HFFc6 (cell line): ENCODE data around the gene NES. TPM values are rescaled to one million over a fixed set of nuclear protein-coding genes. Genes with fewer than 3 reads are reported as not detected.

Source experiments
- DNase-seq: peaks from one replicate; pipeline ENCODE4 v3.0.0-alpha.2; 2018
- H3K27ac Mint-ChIP-seq: 2 replicates; pipeline ENCODE4 v1.8.0; 2020; ENCODE audit warnings: mild to moderate bottlenecking, mixed read lengths
- H3K27me3 Mint-ChIP-seq: 2 replicates; pipeline ENCODE4 v1.8.0; 2021; ENCODE audit warnings: mild to moderate bottlenecking, moderate library complexity, mixed read lengths; ENCODE audit not compliant: insufficient read depth
- H3K36me3 Mint-ChIP-seq: 2 replicates; pipeline ENCODE4 v1.8.0; 2021; ENCODE audit warnings: low read depth, mixed read lengths
- H3K4me1 Mint-ChIP-seq: 2 replicates; pipeline ENCODE4 v1.8.0; 2020; ENCODE audit warnings: low read depth, mixed read lengths
- H3K4me3 Mint-ChIP-seq: 2 replicates; pipeline ENCODE4 v1.8.0; 2020; ENCODE audit warnings: mild to moderate bottlenecking, moderate library complexity, mixed read lengths
- H3K9me3 Mint-ChIP-seq: 2 replicates; pipeline ENCODE4 v1.8.0; 2020; ENCODE audit warnings: mild to moderate bottlenecking, mixed read lengths
- total RNA-seq, 6 experiments: library from RNA; stranded (reverse); fragmentation: NEBNext Ultra II Directional; extraction: Animal tissue kit (Norgen Biotek cat#: 25700); gene quantifications; 2 replicates in 1 of 6; 3 replicates in 5 of 6; pipeline ENCODE4 v1.2.3, GENCODE V29; 2021
- TF ChIP-seq, protein P1 (sequence below): fragments of 200-600 bp; sonication (generic); IDR thresholded peaks from 2 replicates; pipeline ENCODE4 v1.5.0; 2021; ENCODE audit warnings: antibody characterized with exemption, mild to moderate bottlenecking

Gene NES
- total RNA-seq, 6 experiments from 2014 or later: 106 to 126 (median 116) TPM

DNA sequence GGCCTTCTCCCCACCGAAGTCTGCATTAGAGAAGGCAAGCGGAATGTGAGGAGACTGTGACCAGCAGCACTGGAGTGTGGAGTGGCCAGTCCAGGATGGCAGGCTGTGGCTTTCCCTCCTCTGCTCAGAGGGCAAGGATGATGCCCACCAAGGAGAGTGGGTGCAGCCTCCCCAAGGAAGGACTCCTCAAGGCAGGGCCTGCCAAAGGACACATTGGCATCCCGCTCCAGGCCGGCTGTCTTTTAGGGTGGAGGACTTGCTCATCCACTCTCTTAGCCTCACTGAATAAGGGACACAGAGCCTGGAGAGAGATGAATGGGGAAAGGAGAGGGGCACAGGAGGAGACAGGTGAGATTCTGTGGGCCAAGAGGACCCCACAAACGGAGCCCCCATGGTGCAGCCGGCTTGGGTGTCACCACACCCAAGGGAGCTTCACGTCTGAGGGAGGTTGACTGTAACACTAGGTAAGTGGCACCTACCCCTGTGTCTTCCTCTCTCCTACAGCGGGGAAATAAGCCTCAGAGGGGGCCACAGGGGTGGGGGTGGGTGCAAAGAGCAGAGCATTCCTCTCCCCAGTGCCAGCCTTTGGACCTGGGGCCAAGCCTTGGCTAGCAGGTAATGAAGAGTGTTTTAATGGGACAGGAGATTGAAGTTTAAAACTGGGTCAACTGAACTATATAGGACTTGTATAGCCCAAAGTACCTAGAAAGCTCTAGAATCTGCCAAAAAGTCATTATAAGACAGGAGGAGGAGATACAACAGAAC lies 4.2 kb upstream of the NES start:
- H3K36me3 Mint-ChIP-seq: no peaks in the 10 kb centered on the region
- H3K4me1 Mint-ChIP-seq: peaks cover 35% of the 10 kb centered on the region
- peaks cover 1% of the 10 kb centered on the region for H3K27me3 Mint-ChIP-seq
- no peak for DNase-seq
- no peak overlapping the region for H3K27ac Mint-ChIP-seq
- TF ChIP-seq, protein P1, sequence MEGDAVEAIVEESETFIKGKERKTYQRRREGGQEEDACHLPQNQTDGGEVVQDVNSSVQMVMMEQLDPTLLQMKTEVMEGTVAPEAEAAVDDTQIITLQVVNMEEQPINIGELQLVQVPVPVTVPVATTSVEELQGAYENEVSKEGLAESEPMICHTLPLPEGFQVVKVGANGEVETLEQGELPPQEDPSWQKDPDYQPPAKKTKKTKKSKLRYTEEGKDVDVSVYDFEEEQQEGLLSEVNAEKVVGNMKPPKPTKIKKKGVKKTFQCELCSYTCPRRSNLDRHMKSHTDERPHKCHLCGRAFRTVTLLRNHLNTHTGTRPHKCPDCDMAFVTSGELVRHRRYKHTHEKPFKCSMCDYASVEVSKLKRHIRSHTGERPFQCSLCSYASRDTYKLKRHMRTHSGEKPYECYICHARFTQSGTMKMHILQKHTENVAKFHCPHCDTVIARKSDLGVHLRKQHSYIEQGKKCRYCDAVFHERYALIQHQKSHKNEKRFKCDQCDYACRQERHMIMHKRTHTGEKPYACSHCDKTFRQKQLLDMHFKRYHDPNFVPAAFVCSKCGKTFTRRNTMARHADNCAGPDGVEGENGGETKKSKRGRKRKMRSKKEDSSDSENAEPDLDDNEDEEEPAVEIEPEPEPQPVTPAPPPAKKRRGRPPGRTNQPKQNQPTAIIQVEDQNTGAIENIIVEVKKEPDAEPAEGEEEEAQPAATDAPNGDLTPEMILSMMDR: no peak
- H3K4me3 Mint-ChIP-seq: no peak overlapping the region
- no peaks in the 10 kb centered on the region for H3K9me3 Mint-ChIP-seq

DNA sequence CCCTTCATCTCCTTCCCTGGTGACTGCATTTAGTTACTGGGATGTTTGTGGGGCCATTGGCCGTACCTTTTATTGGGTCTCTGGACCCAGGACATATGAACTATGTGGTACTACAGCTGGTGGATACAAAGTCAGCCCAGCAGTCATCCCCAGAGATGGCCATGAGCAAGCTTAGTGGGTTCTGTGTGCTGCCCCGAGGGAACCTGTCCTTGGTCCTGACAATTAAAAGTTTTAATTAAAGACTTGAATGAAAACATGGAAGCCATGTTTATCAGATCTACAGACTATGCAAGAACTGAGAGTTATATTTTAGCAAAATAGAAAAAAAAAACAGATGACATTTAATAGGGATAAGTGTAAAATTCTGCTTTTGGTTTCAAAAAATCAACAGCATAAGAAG lies 2.8 kb upstream of the NES start:
- no peaks in the 10 kb centered on the region for H3K9me3 Mint-ChIP-seq
- TF ChIP-seq, protein P1: no peak
- no peak overlapping the region for H3K4me3 Mint-ChIP-seq
- DNase-seq: no peak
- H3K4me1 Mint-ChIP-seq: peaks cover 43% of the 10 kb centered on the region
- peaks cover 4% of the 10 kb centered on the region; the same call in 1 of the 2 replicates for H3K36me3 Mint-ChIP-seq
- H3K27me3 Mint-ChIP-seq: peaks cover 1% of the 10 kb centered on the region
- no peak overlapping the region for H3K27ac Mint-ChIP-seq

DNA sequence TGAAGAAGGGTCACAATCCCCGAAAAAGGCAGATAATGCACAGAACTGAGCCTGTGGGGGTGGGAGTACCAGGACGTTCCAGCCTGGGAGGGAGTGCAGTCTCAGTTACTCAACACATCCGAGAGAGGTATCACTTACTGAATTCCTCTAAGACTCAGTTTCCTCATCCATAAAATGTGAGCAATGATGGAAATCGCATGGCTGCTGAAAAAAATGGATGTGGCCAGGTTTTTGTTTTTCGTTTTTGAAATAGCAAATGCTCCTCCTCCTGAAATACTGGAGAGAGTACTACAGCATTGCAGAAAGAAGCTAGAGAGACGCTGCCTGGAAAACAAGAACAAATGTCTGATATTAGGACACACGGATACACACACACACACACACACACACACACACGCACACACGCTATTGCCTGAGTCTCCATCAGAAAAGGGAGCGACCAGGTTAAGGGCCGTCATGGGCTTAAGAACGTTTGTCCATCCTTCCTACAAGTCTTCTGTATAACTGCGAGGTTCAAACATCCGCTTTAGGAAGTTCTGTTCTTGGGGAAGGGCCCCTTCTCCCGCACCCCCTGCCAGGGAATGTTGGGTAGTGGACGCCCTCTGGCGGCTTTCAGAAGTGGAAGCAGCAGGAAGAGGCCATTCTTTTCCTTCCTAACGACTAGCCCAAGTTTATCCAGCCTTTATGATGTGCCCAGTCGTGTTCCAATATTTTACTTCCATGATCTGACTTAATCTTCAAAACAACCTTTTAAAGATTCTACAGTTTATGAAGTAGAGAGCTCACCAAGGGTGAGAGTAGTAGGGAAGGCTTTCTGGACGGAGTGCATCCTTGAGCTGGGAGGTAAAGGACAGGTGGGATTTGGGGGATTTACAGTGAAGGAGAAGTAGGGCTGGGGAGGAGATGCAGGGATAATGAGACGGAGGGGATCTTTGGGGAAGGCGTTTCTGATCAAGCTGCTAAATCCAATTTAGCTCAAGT lies 699 bp upstream of the NES start:
- TF ChIP-seq, protein P1: peak; percentile 90
- H3K27me3 Mint-ChIP-seq: peaks cover 1% of the 10 kb centered on the region

DNA sequence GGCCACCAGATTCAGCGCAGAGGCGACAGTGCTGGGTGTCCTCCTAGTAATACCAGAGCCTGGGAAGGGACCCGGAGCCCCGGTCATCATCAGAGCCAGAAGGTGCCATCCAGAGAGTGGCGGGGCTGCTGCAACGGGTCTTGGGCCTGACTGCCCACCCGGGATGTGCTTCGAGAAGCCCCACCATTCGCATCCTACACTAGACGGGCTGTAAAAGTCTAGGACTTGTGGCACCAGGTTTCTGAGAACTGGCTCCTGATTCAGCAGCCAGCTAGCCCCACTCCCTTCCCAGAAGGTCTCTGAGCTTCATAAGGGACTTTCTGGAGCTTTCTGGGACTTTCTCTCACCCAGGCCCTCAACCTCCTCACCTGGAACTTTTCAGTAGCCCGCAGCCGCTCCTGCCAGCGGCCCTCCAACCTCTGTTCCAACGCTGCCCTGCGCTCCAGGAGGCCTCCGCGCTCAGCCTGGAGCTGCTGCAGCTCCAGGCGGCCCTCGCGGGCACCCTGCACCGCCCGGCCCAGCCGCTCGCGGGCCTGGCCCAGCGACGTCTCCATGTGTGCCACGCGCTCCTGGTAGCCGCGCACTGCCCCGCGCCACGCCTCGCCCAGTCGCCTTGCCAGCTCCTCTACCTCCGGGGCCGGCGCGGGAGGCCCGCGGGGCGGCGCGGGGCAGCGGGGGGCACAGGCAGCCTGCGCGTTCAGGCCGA lies 940 bp downstream of the NES start:
- DNase-seq: no peak
- Mint-ChIP-seq H3K27me3 (peaks cover 1% of the 10 kb centered on the region), H3K9me3 (no peaks in the 10 kb centered on the region), H3K27ac (peak overlapping the region; percentile 72), H3K4me1 (peaks cover 46% of the 10 kb centered on the region), H3K36me3 (peaks cover 23% of the 10 kb centered on the region), H3K4me3 (peak overlapping the region; percentile 88)
- TF ChIP-seq, protein P1: no peak

More for the DNA sequence above, 699 bp upstream of the NES start:
- peak overlapping the region; percentile 84 for H3K4me3 Mint-ChIP-seq
- H3K9me3 Mint-ChIP-seq: no peaks in the 10 kb centered on the region
- peak overlapping the region; percentile 58 for H3K27ac Mint-ChIP-seq
- peaks cover 44% of the 10 kb centered on the region for H3K4me1 Mint-ChIP-seq
- peak; percentile 69 for DNase-seq
- peaks cover 15% of the 10 kb centered on the region; the same call in 1 of the 2 replicates for H3K36me3 Mint-ChIP-seq
